Left ventricle myocardium inferior (tissue), 1 donor: ENCODE results near the gene ICAM5. TPM values are rescaled to one million over a fixed set of nuclear protein-coding genes. Genes with fewer than 3 reads are reported as not detected.
A peak's percentile ranks its signal among the peaks of the same experiment; 100 is the strongest.

Experiments used
- DNase-seq: peaks from one replicate; pipeline ENCODE4 v3.0.0-alpha.2; 2020
- H3K27ac ChIP-seq: fragments of 200-600 bp; replicated peaks from 2 replicates; pipeline ENCODE4 v1.8.0; 2021
- H3K27me3 ChIP-seq: fragments of 200-600 bp; 2 replicates; pipeline ENCODE4 v1.8.0; 2021; ENCODE audit warnings: low read depth
- H3K36me3 ChIP-seq: fragments of 200-600 bp; 2 replicates; pipeline ENCODE4 v1.8.0; 2021
- H3K4me1 ChIP-seq: fragments of 200-600 bp; 2 replicates; pipeline ENCODE4 v1.8.0; 2021
- H3K4me3 ChIP-seq: fragments of 200-600 bp; 2 replicates; pipeline ENCODE4 v1.8.0; 2021; ENCODE audit warnings: mild to moderate bottlenecking, moderate library complexity
- H3K9me3 ChIP-seq: fragments of 200-600 bp; replicated peaks from 2 replicates; pipeline ENCODE4 v1.8.0; 2021
- intact Hi-C: fragments of 100-400 bp; cut with micrococcal nuclease; formaldehyde crosslinking; loops from one replicate; pipeline ENCODE4 v1.11.0; 2022
- total RNA-seq: library from RNA; stranded (reverse); fragmentation: NEBNext Ultra II Directional; extraction: Animal tissue kit (Norgen Biotek cat#: 25700); gene quantifications from one replicate; pipeline ENCODE4 v1.2.1, GENCODE V29; 2021
- TF ChIP-seq, protein P1 (sequence below): fragments of 200-600 bp; IDR thresholded peaks from 2 replicates; pipeline ENCODE4 v1.8.0; 2021; ENCODE audit warnings: antibody characterized with exemption, mild to moderate bottlenecking, borderline replicate concordance
- donor health status: DM: no; HTN: yes; CAD: no; lungs with severe emphysema.

Gene ICAM5
- total RNA-seq, 1 donor from 2014 or later: 0.49 TPM

DNA sequence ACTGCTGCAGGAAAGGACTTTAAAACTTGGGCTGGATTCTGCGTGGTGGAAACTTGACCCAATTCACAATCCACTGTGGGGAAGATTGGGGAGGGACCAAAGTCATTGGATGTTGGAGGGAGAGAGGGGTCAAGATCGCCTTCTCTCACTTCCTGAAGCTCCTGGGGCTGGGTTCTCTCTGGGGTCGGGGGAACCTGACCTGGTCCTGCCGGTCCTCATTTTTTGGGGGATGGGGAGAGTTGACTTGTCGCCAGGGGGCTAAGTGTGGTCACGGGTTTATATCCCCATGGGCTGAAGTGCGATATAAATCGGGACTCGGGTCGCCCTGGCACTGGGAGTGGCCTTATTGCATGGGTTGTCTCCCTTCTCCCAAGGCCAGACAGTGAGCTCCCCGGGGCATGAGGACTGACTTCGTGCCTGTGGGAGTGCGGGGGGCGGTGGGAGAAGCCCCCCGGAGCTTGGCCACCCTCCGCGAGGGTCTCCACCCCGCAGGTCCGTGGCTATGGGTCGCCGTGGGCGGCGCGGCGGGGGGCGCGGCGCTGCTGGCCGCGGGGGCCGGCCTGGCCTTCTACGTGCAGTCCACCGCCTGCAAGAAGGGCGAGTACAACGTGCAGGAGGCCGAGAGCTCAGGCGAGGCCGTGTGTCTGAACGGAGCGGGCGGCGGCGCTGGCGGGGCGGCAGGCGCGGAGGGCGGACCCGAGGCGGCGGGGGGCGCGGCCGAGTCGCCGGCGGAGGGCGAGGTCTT, 6.3 kb downstream of the ICAM5 start:
- Histone ChIP-seq H3K36me3 (no peaks in the 10 kb centered on the region), H3K27me3 (peaks cover 78% of the 10 kb centered on the region), H3K27ac (no peak overlapping the region), H3K4me1 (peaks cover 37% of the 10 kb centered on the region), H3K4me3 (peak overlapping the region; percentile 54), H3K9me3 (no peaks in the 10 kb centered on the region)
- intact Hi-C loops: no loop called here
- DNase-seq: no peak
- TF ChIP-seq, protein P1, sequence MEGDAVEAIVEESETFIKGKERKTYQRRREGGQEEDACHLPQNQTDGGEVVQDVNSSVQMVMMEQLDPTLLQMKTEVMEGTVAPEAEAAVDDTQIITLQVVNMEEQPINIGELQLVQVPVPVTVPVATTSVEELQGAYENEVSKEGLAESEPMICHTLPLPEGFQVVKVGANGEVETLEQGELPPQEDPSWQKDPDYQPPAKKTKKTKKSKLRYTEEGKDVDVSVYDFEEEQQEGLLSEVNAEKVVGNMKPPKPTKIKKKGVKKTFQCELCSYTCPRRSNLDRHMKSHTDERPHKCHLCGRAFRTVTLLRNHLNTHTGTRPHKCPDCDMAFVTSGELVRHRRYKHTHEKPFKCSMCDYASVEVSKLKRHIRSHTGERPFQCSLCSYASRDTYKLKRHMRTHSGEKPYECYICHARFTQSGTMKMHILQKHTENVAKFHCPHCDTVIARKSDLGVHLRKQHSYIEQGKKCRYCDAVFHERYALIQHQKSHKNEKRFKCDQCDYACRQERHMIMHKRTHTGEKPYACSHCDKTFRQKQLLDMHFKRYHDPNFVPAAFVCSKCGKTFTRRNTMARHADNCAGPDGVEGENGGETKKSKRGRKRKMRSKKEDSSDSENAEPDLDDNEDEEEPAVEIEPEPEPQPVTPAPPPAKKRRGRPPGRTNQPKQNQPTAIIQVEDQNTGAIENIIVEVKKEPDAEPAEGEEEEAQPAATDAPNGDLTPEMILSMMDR: no peak

DNA sequence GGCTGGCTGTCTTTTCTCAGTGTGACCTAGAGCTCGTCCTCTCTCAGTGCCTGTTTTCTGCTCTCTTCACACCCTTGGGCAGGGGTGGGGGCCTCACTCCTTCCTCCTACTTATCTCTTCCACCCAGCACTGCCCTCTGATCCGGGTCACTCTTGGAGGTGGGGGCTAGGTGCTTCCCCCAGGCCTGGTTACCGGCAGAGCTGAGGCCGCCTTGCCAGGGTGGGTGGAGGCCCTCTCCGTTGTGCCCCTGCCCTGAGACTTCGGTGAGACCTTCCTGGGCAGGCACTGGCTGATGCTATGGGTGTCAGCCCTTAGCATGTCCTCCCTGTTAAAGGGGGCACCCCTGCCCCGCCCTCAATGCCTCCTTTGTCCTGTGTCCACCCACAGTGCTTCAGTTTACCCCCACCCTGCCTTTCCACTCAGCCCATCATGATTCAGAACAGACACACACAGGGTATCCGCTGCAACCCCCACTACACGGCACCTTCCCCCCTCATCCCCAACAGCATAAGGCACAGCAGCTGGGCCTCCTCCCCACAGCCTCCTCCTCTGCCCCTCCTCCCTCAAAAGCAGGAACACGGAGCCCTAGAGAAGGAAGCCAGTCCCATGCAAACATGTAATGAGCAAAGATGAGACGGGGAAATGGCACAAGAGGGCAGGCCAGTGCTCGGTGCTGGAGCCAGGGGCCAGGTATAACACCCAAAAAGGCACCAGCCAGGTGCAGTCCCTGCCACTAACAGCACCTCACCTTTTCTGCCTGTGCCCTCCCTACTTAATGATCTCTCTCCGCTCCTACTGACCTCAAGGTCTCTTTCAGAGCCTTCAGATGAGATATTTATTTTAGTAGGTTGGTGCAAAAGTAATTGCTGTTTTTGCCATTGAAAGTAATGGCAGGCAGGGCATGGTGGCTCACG, 10.1 kb downstream of the ICAM5 start:
- H3K9me3 ChIP-seq: no peaks in the 10 kb centered on the region
- TF ChIP-seq, protein P1: no peak
- H3K4me1 ChIP-seq: peaks cover 14% of the 10 kb centered on the region
- H3K27me3 ChIP-seq: peaks cover 61% of the 10 kb centered on the region
- intact Hi-C loops: no loop called here
- no peak overlapping the region for H3K27ac ChIP-seq
- no peak for DNase-seq
- no peaks in the 10 kb centered on the region for H3K36me3 ChIP-seq
- H3K4me3 ChIP-seq: no peak overlapping the region

DNA sequence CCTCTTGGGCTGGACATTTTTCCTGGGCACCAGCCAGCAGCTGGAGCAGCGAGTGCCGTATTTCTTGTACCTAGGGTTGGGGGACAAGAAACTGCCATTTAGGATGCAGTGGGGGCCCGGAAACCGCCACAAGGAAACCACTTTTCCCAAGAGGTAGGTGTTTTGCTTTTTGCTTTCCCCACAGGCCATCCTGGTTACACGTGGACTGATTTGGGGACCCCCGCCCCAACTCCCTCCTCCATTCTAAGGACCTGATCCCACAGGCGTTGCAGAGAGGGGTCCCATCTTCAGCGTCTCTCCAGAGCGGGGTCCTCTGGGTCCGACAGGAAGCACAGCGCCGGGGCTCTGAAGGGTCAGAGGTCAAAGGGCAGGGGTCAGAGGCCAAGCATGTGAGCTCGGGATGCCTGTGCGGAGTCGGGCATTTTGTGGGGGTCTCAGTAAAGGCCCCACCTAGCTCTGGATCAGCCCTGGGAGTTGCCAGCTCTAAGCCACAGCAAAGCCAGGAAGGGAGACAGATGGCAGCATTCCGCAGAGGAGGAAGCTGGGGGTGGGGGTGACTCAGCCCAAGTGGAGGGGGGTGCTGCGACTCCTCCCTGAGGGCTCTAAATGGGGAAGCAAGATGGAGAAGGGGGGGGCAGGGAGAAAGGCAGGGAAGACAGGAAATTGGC, 15.5 kb downstream of the ICAM5 start:
- no peak for DNase-seq

DNA sequence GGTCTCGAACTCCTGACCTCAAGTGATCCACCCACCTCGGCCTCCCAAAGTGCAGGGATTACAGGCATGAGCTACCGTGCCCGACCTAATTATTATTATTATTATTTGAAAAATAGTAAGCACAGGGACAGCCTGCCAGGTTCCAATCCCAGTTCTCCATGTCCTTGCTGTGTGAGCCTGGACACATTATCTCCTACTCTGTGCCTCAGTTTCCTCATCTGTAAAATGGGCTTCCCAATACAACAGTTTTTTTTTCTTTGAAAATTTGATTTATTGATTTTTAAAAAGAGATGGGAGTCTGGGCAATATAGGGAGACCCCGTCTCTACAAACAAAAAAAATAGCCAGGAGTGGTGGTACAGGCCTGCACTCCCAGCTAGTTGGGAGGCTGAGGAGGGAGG, 16.6 kb downstream of the ICAM5 start:
- intact Hi-C loops: no loop called here
- Histone ChIP-seq H3K36me3 (peaks cover 5% of the 10 kb centered on the region), H3K4me1 (no peaks in the 10 kb centered on the region), H3K4me3 (no peak overlapping the region), H3K9me3 (no peaks in the 10 kb centered on the region), H3K27me3 (peaks cover 18% of the 10 kb centered on the region), H3K27ac (no peak overlapping the region)
- TF ChIP-seq, protein P1: no peak
- no peak for DNase-seq

More for the DNA sequence above, 15.5 kb downstream of the ICAM5 start:
- H3K27me3 ChIP-seq: peaks cover 24% of the 10 kb centered on the region
- intact Hi-C loops: no loop called here
- TF ChIP-seq, protein P1: no peak
- no peak overlapping the region for H3K27ac ChIP-seq
- H3K36me3 ChIP-seq: peaks cover 4% of the 10 kb centered on the region
- no peaks in the 10 kb centered on the region for H3K4me1 ChIP-seq
- H3K9me3 ChIP-seq: no peaks in the 10 kb centered on the region
- H3K4me3 ChIP-seq: no peak overlapping the region

DNA sequence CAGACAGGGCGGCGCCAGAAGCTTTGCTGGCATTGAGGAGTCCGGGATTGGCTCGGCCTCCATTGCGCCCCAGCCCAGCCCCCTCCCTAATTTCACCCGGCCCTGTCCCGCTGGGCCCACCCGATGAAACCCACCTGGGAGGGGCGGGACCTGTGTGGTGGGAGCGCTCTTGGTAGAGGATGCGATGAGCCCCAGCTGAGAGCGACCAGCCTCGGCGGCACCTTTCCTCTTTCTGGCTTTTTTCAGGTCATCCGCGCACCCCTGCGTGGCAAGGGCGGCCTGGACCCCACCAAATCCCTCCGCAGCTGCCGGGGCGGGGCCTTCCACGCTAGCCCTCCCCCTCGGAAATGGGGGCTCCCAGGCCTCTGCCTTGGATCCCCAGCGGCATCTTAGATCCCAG, 19.7 kb downstream of the ICAM5 start, which contains the start of gene ZGLP1:
Gene ZGLP1, minus strand, starts transcription at position 393 of the 400 bp plus-strand sequence.
- Histone ChIP-seq H3K4me1 (no peaks in the 10 kb centered on the region), H3K27me3 (no peaks in the 10 kb centered on the region), H3K4me3 (no peak within 1 kb of the TSS), H3K27ac (no peak within 1 kb of the TSS), H3K36me3 (peaks cover 5% of the 10 kb centered on the region), H3K9me3 (no peaks in the 10 kb centered on the region)
- TF ChIP-seq, protein P1: no peak
- intact Hi-C loops: no loop called here
- no peak for DNase-seq
